Stomach (tissue), 9 donors: Measurements from ENCODE around the gene TLR8. TPM values are rescaled to one million over a fixed set of nuclear protein-coding genes. Genes with fewer than 3 reads are reported as not detected.

ENCODE experiments used
- DNase-seq, 2 donors: peaks; one replicate each; pipeline versions ENCODE4 v3.0.0 to v3.0.0-alpha.2; 2013 to 2019
- H3K27ac ChIP-seq, 5 donors: fragments of 200-600 bp in 4 of 5; sonication (generic) in 4 of 5; one replicate each; pipeline ENCODE4 v1.5.1; 2013 to 2019; ENCODE audit warnings: mild to moderate bottlenecking in 1 of 5, moderate library complexity in 1 of 5
- H3K27me3 ChIP-seq, 3 donors: fragments of 200-600 bp; sonication (generic); one replicate each; pipeline ENCODE4 v1.5.1; 2017 to 2019; ENCODE audit warnings: mixed run types in 1 of 3
- H3K36me3 ChIP-seq, 4 donors: fragments of 200-600 bp; sonication (generic); 1 replicate in 3 of 4; 2 replicates in 1 of 4; pipeline ENCODE4 v1.5.1; 2016 to 2019
- H3K4me1 ChIP-seq, 4 donors: fragments of 200-600 bp; sonication (generic); one replicate each; pipeline ENCODE4 v1.5.1; 2016 to 2019
- H3K4me3 ChIP-seq, 4 donors: fragments of 200-600 bp; sonication (generic) in 3 of 4; one replicate each; pipeline ENCODE4 v1.5.1; 2016 to 2019; ENCODE audit warnings: mild to moderate bottlenecking in 1 of 4
- H3K9me3 ChIP-seq, 4 donors: fragments of 200-600 bp; sonication (generic); one replicate each; pipeline ENCODE4 v1.5.1; 2016 to 2019
- CTCF ChIP-seq, 7 experiments: fragments of 450-650 bp in 4 of 7; fragments of 200-600 bp in 3 of 7; sonication (generic) in 3 of 7; IDR thresholded peaks; one replicate each; pipeline ENCODE4 v1.5.1; 2016 to 2019; ENCODE audit warnings: antibody characterized with exemption in 7 of 7, control low read depth in 2 of 7, mild to moderate bottlenecking in 1 of 7
- EP300 ChIP-seq: sonication (generic); formaldehyde crosslinking; IDR thresholded peaks from one replicate; pipeline ENCODE4 v1.6.1; 2017; ENCODE audit warnings: antibody characterized with exemption
- POLR2A ChIP-seq, 4 donors: fragments of 450-650 bp; IDR thresholded peaks; one replicate each; pipeline ENCODE4 v1.6.1; 2016; ENCODE audit warnings: antibody characterized with exemption in 4 of 4, control low read depth in 2 of 4, mild to moderate bottlenecking in 1 of 4, moderate library complexity in 1 of 4
- POLR2AphosphoS5 ChIP-seq, 3 donors: sonication (generic); formaldehyde crosslinking; IDR thresholded peaks; one replicate each; pipeline ENCODE4 v1.6.1; 2016; ENCODE audit warnings: antibody characterized with exemption in 3 of 3
- WGBS, 5 donors: extraction: QIAGEN DNeasy Blood & Tissue Kit in 3 of 5; methylation state at CpG; one replicate each; pipeline versions ENCODE4 v1.1.5 to v1.1.7; 2013 to 2018; 5-methylcytosine and 5-hydroxymethylcytosine counted together
- intact Hi-C: fragments of 100-400 bp; cut with DNase I; formaldehyde crosslinking; loops from one replicate; pipeline ENCODE4 v1.15.1; 2023; ENCODE audit warnings: low total_unique reads
- polyA plus RNA-seq, 3 donors: library from polyadenylated mRNA; stranded (reverse); fragments of 200-250 nt; gene quantifications; one replicate each; pipeline ENCODE4 v1.2.3, GENCODE V29; 2013
- total RNA-seq, 5 donors: library from RNA; depleted of rRNA; stranded (reverse); fragments of >200 nt; gene quantifications; one replicate each; pipeline versions ENCODE4 v1.1.0 to v1.2.3, GENCODE V29; 2014 to 2016
- donor health status: healthy with polysubstance abuse.
- donor health status: Bipolar disorder and iron deficiency.
- donor health status: healthy.

The TLR8 gene
- total and polyA plus RNA-seq, 8 donors, result 0.13 to 4.0 (median 1.5) TPM; not detected in 3

DNA sequence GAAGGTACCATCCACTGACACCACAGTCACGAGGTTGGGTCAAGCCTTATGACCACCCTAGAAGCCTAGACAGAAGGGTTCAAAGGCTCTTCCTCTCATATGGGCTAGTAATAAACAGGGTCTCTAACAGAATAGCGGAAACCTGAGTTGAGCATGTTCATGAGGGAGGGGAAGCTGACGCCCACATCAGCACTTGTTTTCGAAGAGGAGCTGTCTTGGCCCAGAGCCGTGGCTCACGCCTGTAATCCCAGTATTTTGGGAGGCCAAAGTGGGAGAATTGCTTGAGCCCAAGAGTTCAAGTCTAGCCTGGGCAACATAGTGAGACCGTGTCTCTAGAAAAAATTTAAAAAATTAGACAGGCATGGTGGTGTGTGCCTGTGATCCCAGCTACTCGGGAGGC is 47.0 kb downstream of the TLR8 start:
- Histone ChIP-seq H3K36me3 (no peaks in the 10 kb centered on the region), H3K27me3 (no peaks in the 10 kb centered on the region), H3K4me1 (peaks cover 0 to 38% (median 26%) of the 10 kb centered on the region in 4 donors), H3K9me3 (no peaks in the 10 kb centered on the region), H3K4me3 (no peak overlapping the region), H3K27ac (no peak overlapping the region)
- TF ChIP-seq CTCF (IDR thresholded peaks at IDR 0.05), result no peak
- TF ChIP-seq POLR2AphosphoS5 (IDR thresholded peaks at IDR 0.05), result no peak
- TF ChIP-seq EP300, result no peak
- TF ChIP-seq POLR2A (IDR thresholded peaks at IDR 0.05), result no peak
- no peak for DNase-seq
- 77 to 98% (median 90%) methylated on average over 8 of the region's 8 CpGs for WGBS, 5 donors
- intact Hi-C loops, result no loop called here

- intact Hi-C loops, result no loop called here
- no peak overlapping the region for H3K4me3 ChIP-seq
These were observed 48.0 kb downstream of the TLR8 start for GRCh38 chrX:12954376-12954775.

GRCh38 chrX:12954981-12955380 is 48.6 kb downstream of the TLR8 start:
- no peak for TF ChIP-seq EP300
- TF ChIP-seq POLR2AphosphoS5 (IDR thresholded peaks at IDR 0.05), result no peak
- no peak for TF ChIP-seq CTCF (IDR thresholded peaks at IDR 0.05)
- TF ChIP-seq POLR2A (IDR thresholded peaks at IDR 0.05), result no peak
- Histone ChIP-seq H3K36me3 (no peaks in the 10 kb centered on the region), H3K9me3 (no peaks in the 10 kb centered on the region), H3K4me3 (no peak overlapping the region), H3K4me1 (peaks cover 0 to 27% (median 19%) of the 10 kb centered on the region in 4 donors), H3K27me3 (no peaks in the 10 kb centered on the region), H3K27ac (peak overlapping the region in 4 of 5 donors; percentile 71 to 89 (median 78))
- intact Hi-C loops, result loop anchor here (5.0 kb wide), 1 partner anchor 527 kb away; no protein-coding TSS in a partner anchor
- DNase-seq, result peak in 1 of 2 donors; percentile 26
- WGBS, 5 donors, result 33 to 76% (median 54%) methylated on average over 1 to 4 of the region's 4 CpGs

More at GRCh38 chrX:12954376-12954775, 48.0 kb downstream of the TLR8 start:
- H3K27me3 ChIP-seq, result no peaks in the 10 kb centered on the region
- 85 to 91% (median 88%) methylated on average over 8 to 9 of the region's 9 CpGs for WGBS, 5 donors
- no peaks in the 10 kb centered on the region for H3K36me3 ChIP-seq
- DNase-seq, result no peak
- H3K27ac ChIP-seq, result peak overlapping the region in 4 of 5 donors; percentile 71 to 89 (median 78)
- peaks cover 0 to 31% (median 24%) of the 10 kb centered on the region in 4 donors for H3K4me1 ChIP-seq
- H3K9me3 ChIP-seq, result no peaks in the 10 kb centered on the region
- no peak for TF ChIP-seq EP300

- Histone ChIP-seq H3K9me3 (no peaks in the 10 kb centered on the region), H3K4me1 (peaks cover 0 to 23% (median 15%) of the 10 kb centered on the region in 4 donors), H3K27ac (peak overlapping the region; percentile 71 to 89 (median 80)), H3K27me3 (no peaks in the 10 kb centered on the region), H3K4me3 (no peak overlapping the region), H3K36me3 (no peaks in the 10 kb centered on the region)
- TF ChIP-seq POLR2A (IDR thresholded peaks at IDR 0.05) (no peak), EP300 (no peak), CTCF (IDR thresholded peaks at IDR 0.05) (no peak), POLR2AphosphoS5 (IDR thresholded peaks at IDR 0.05) (peak in 1 of 3 donors; percentile 5)
- WGBS, 5 donors, result 48 to 65% (median 58%) methylated on average over 3 to 20 of the region's 20 CpGs
- peak; percentile 63 to 70 for DNase-seq
- intact Hi-C loops, result loop anchor here (5.0 kb wide), 1 partner anchor 526 kb away; no protein-coding TSS in a partner anchor
These were observed 49.7 kb downstream of the TLR8 start for GRCh38 chrX:12955882-12956703.
